ENCODE data around the gene ANKRD63. TPM values are rescaled to one million over a fixed set of nuclear protein-coding genes. Genes with fewer than 3 reads are reported as not detected.

The ANKRD63 gene
- total RNA-seq, 1 experiment from 2014 or later, result 0.72 TPM

DNA sequence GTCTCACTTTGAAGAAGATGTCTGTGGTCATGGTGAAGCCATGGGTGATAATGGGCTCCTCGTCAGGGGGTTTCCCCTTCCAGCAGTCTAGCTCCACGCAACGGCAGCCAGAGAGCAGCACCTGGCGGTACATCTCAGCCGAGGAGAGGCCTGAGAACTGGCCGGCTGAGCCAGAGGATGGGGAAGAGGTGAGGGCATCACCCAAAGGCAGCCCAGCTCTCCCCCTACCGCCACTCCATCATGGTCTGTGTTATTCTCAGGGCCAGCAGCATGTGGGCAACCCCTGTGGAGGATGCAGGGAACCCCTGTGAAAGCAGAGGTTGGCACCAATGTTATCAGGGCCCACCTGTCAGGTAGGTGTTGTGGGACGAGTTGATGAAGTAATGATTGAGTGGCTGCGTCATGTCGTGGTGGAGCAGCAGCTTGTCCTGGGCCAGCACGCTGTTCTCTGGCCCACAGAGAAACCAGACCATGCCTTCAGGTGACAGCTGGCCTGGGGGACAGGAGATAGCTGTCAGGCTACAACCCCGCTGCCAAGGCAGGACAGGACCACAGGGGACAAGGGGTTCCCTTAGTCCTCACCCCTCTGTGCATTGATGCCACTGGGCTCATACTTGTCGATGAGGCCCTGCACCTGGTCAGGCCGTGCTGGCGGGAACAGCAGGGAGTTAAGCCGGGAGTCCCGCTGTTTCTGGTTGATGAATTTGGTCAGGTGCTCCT, 15.5 kb upstream of the ANKRD63 start:
- Histone ChIP-seq H3K4me1 (ENCODE audit: control insufficient read depth, insufficient read depth, low read length) (no peaks in the 10 kb centered on the region), H3K36me3 (ENCODE audit: control insufficient read depth, insufficient read depth, low read length) (no peaks in the 10 kb centered on the region), H3K4me3 (ENCODE audit: low read depth in 2 of 2, low read length in 2 of 2) (no peak overlapping the region), H3K9me3 (ENCODE audit: control insufficient read depth, insufficient read depth, low read depth, low read length) (peaks cover 6% of the 10 kb centered on the region; the same call in 1 of the 2 replicates), H3K27me3 (ENCODE audit: control insufficient read depth, insufficient read depth, low read length) (no peaks in the 10 kb centered on the region), H3K27ac (ENCODE audit: low read length) (no peak overlapping the region)
- TF ChIP-seq SIN3A (IDR thresholded peaks at IDR 0.05; ENCODE audit: borderline replicate concordance, insufficient read depth, low read depth, low read length) (no peak), POLR2AphosphoS5 (IDR thresholded peaks at IDR 0.05; ENCODE audit: low read depth, low read length) (no peak)
- TF ChIP-seq, protein P1, sequence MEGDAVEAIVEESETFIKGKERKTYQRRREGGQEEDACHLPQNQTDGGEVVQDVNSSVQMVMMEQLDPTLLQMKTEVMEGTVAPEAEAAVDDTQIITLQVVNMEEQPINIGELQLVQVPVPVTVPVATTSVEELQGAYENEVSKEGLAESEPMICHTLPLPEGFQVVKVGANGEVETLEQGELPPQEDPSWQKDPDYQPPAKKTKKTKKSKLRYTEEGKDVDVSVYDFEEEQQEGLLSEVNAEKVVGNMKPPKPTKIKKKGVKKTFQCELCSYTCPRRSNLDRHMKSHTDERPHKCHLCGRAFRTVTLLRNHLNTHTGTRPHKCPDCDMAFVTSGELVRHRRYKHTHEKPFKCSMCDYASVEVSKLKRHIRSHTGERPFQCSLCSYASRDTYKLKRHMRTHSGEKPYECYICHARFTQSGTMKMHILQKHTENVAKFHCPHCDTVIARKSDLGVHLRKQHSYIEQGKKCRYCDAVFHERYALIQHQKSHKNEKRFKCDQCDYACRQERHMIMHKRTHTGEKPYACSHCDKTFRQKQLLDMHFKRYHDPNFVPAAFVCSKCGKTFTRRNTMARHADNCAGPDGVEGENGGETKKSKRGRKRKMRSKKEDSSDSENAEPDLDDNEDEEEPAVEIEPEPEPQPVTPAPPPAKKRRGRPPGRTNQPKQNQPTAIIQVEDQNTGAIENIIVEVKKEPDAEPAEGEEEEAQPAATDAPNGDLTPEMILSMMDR (IDR thresholded peaks at IDR 0.05), result no peak
- in situ Hi-C loops (cut with HindIII; ENCODE audit: low pct_unique_long_range_greater_than_20kb, low sequenced_read_pairs) (no loop called here), intact Hi-C loops (cut with micrococcal nuclease; ENCODE audit: unreplicated experiment) (no loop called here)
- DNase-seq (ENCODE audit: low read depth, low spot score) (no peak), ATAC-seq (no peak)
- CTCF ChIA-PET, result no interaction called here
- POLR2A ChIA-PET, result no interaction called here
- BruUV-seq (replicated peaks), result no TSS peak

DNA sequence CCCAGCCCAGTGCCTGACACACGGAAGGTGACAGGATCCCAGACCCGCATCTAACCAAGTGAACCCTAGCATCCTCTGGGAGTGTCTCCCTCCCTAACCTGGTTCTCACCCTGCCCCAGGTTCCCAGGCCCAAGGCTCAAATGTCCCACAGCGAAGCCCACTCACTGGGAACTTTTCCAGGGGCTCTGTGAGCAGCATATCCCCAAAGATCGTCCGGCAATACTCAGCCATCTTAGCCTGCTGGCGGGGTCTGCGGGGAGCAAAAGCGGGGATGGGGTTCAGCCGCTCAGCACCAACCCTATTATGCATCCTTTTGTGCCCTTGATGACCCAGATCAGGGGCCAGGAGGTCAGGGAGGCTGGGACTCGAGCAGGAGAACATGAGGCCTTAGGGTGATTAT, 14.5 kb upstream of the ANKRD63 start:
- no peak for ATAC-seq
- in situ Hi-C loops (cut with HindIII; ENCODE audit: low pct_unique_long_range_greater_than_20kb, low sequenced_read_pairs), result no loop called here
- no peak overlapping the region for H3K4me3 ChIP-seq (ENCODE audit: low read depth in 2 of 2, low read length in 2 of 2)
- TF ChIP-seq POLR2AphosphoS5 (IDR thresholded peaks at IDR 0.05; ENCODE audit: low read depth, low read length) (no peak), SIN3A (IDR thresholded peaks at IDR 0.05; ENCODE audit: borderline replicate concordance, insufficient read depth, low read depth, low read length) (no peak), TCF7L2 (IDR thresholded peaks at IDR 0.05; ENCODE audit: low read depth, low read length) (no peak)
- TF ChIP-seq, protein P1 (IDR thresholded peaks at IDR 0.05), result no peak
- TF ChIP-seq, protein P2, sequence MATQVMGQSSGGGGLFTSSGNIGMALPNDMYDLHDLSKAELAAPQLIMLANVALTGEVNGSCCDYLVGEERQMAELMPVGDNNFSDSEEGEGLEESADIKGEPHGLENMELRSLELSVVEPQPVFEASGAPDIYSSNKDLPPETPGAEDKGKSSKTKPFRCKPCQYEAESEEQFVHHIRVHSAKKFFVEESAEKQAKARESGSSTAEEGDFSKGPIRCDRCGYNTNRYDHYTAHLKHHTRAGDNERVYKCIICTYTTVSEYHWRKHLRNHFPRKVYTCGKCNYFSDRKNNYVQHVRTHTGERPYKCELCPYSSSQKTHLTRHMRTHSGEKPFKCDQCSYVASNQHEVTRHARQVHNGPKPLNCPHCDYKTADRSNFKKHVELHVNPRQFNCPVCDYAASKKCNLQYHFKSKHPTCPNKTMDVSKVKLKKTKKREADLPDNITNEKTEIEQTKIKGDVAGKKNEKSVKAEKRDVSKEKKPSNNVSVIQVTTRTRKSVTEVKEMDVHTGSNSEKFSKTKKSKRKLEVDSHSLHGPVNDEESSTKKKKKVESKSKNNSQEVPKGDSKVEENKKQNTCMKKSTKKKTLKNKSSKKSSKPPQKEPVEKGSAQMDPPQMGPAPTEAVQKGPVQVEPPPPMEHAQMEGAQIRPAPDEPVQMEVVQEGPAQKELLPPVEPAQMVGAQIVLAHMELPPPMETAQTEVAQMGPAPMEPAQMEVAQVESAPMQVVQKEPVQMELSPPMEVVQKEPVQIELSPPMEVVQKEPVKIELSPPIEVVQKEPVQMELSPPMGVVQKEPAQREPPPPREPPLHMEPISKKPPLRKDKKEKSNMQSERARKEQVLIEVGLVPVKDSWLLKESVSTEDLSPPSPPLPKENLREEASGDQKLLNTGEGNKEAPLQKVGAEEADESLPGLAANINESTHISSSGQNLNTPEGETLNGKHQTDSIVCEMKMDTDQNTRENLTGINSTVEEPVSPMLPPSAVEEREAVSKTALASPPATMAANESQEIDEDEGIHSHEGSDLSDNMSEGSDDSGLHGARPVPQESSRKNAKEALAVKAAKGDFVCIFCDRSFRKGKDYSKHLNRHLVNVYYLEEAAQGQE (IDR thresholded peaks at IDR 0.05; ENCODE audit: insufficient read depth in 1 of 2, low read depth in 2 of 2, low read length in 1 of 2), result no peak
- CTCF ChIA-PET, result no interaction called here
- intact Hi-C loops (cut with micrococcal nuclease; ENCODE audit: unreplicated experiment), result no loop called here
- no peaks in the 10 kb centered on the region for H3K36me3 ChIP-seq (ENCODE audit: control insufficient read depth, insufficient read depth, low read length)
- no peaks in the 10 kb centered on the region for H3K27me3 ChIP-seq (ENCODE audit: control insufficient read depth, insufficient read depth, low read length)
- H3K9me3 ChIP-seq (ENCODE audit: control insufficient read depth, insufficient read depth, low read depth, low read length), result peaks cover 6% of the 10 kb centered on the region; the same call in 1 of the 2 replicates
- no TSS peak for BruUV-seq (replicated peaks)
- POLR2A ChIA-PET, result no interaction called here
- H3K27ac ChIP-seq (ENCODE audit: low read length), result no peak overlapping the region
- DNase-seq (ENCODE audit: low read depth, low spot score), result no peak
- no peaks in the 10 kb centered on the region for H3K4me1 ChIP-seq (ENCODE audit: control insufficient read depth, insufficient read depth, low read length)
